SU-DHL-6 (cell line): ENCODE measurements around the gene FBN3.

Experiments
- H2AFZ ChIP-seq: fragments of 200-600 bp; sonication (generic); 2 replicates; pipeline ENCODE4 v1.6.1; 2014; ENCODE audit warnings: low read depth, mild to moderate bottlenecking, moderate library complexity, mixed read lengths, antibody characterized with exemption, low read length; ENCODE audit not compliant: severe bottlenecking
- H3F3A ChIP-seq: fragments of 200-600 bp; shearing (Covaris generic); 2 replicates; pipeline ENCODE4 v1.6.0; 2016; ENCODE audit warnings: antibody characterized with exemption, mild to moderate bottlenecking; ENCODE audit not compliant: insufficient read depth
- H3K27ac ChIP-seq: fragments of 200-600 bp; sonication (generic); 2 replicates; pipeline ENCODE4 v1.5.1; 2016; ENCODE audit warnings: low read depth, mild to moderate bottlenecking, low read length, moderate library complexity, mixed read lengths
- H3K27me3 ChIP-seq: fragments of 200-600 bp; sonication (generic), shearing (Covaris generic); 2 replicates; pipeline ENCODE4 v1.6.0; 2014; ENCODE audit warnings: mild to moderate bottlenecking, low read length
- H3K36me3 ChIP-seq: fragments of 200-600 bp; sonication (generic); 2 replicates; pipeline ENCODE4 v1.6.1; 2014; ENCODE audit warnings: mild to moderate bottlenecking, low read length, mixed read lengths
- H3K4me2 ChIP-seq: fragments of 300-600, 200-600 bp; shearing (Covaris generic), sonication (generic); 2 replicates; pipeline ENCODE4 v1.6.0; 2014; ENCODE audit warnings: low read length, low read depth, mild to moderate bottlenecking; ENCODE audit not compliant: poor library complexity, severe bottlenecking
- H3K4me3 ChIP-seq: fragments of 200-600 bp; sonication (generic); 2 replicates; pipeline ENCODE4 v1.5.1; 2014; ENCODE audit warnings: antibody characterized with exemption, low read length, mild to moderate bottlenecking, mixed read lengths; ENCODE audit not compliant: insufficient read depth, poor library complexity, severe bottlenecking
- H3K79me2 ChIP-seq: fragments of 200-600 bp; sonication (generic); 2 replicates; pipeline ENCODE4 v1.6.1; 2014; ENCODE audit warnings: mild to moderate bottlenecking, low read length, moderate library complexity; ENCODE audit not compliant: insufficient read depth
- H3K9ac ChIP-seq: fragments of 200-600 bp; sonication (generic); 2 replicates; pipeline ENCODE4 v1.7.0; 2014; ENCODE audit warnings: mild to moderate bottlenecking, low read length
- H3K9me2 ChIP-seq: fragments of 200-600 bp; sonication (generic); replicated peaks from 2 replicates; pipeline ENCODE4 v1.6.1; 2014; ENCODE audit warnings: low read length; ENCODE audit not compliant: insufficient read depth
- H3K9me3 ChIP-seq: fragments of 200-600 bp; sonication (generic); 2 replicates; pipeline ENCODE4 v1.6.1; 2014; ENCODE audit warnings: low read length, mixed read lengths; ENCODE audit not compliant: insufficient read depth
- H4K20me1 ChIP-seq: fragments of 200-600 bp; sonication (generic); 2 replicates; pipeline ENCODE4 v1.6.1; 2014; ENCODE audit warnings: low read depth, mild to moderate bottlenecking, antibody characterized with exemption, low read length, moderate library complexity, mixed read lengths
- CTCF ChIP-seq: fragments of 200-600 bp; sonication (generic); IDR thresholded peaks from one replicate; pipeline ENCODE4 v1.5.1; 2017; ENCODE audit warnings: antibody characterized with exemption, mild to moderate bottlenecking, low read length, moderate library complexity; ENCODE audit not compliant: insufficient read depth, poor library complexity, severe bottlenecking
- EZH2phosphoT487 ChIP-seq: fragments of 200-600 bp; sonication (generic), shearing (Covaris generic); conservative IDR thresholded peaks from 2 replicates; pipeline ENCODE4 v1.6.1; 2018; ENCODE audit warnings: mild to moderate bottlenecking, antibody characterized with exemption, low read length, moderate library complexity, mixed read lengths

FBN3 gene

GRCh38 chr19:8117991-8118390 is 31.4 kb downstream of the FBN3 start:
- Histone ChIP-seq H3K27ac (no peak overlapping the region), H3K4me2 (no peak overlapping the region), H4K20me1 (no peaks in the 10 kb centered on the region), H3K9me3 (no peaks in the 10 kb centered on the region), H3K4me3 (no peak overlapping the region), H3K79me2 (no peaks in the 10 kb centered on the region), H2AFZ (no peak overlapping the region), H3K36me3 (no peaks in the 10 kb centered on the region), H3K9me2 (no peaks in the 10 kb centered on the region), H3F3A (no peaks in the 10 kb centered on the region), H3K27me3 (no peaks in the 10 kb centered on the region), H3K9ac (no peak overlapping the region)
- TF ChIP-seq CTCF (no peak), EZH2phosphoT487 (no peak)

DNA sequence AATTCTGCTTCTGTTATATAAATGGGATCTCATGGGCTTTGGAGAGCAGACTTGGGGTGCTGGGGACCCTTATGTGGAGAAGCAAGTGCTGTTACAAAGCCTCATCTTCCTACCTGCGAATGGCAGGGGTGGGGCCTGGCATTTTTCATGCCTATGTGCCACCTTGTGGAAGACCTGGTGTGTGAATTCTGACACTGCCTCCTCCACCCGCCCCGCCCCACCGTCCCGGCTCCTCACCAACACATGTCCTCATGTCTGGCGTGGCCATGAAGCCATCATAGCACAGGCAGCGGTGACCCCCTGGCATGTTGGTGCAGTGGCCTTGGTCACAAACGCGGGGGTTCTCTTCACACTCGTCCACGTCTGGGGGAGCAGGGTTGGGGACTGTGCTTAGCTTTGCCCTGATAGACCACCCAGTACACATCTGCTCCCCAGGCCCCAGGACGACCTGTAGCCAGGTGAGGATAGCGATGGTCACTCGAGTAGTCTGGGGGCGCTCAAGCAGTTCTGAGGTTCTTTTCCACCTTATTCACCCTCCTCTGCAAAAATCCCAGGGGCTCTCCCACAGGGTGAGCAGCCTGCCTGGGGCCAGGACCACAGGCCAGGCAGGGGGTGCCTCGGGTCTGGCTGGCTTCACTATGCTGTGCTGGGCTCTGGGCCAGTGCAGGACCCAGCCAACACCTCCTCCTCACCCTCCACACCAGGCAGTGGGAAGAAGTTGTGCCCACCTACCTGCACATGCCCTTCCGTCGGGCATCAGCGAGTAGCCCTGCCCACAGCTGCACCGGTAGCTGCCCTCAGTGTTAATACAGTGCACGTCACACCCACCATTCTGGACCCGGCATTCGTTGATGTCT is 32.7 kb downstream of the FBN3 start:
- Histone ChIP-seq H3K9me2 (no peaks in the 10 kb centered on the region), H3K36me3 (no peaks in the 10 kb centered on the region), H3K27me3 (no peaks in the 10 kb centered on the region), H2AFZ (no peak overlapping the region), H4K20me1 (no peaks in the 10 kb centered on the region), H3K4me2 (no peak overlapping the region), H3F3A (no peaks in the 10 kb centered on the region), H3K79me2 (no peaks in the 10 kb centered on the region), H3K9ac (no peak overlapping the region), H3K27ac (no peak overlapping the region), H3K9me3 (no peaks in the 10 kb centered on the region), H3K4me3 (no peak overlapping the region)
- TF ChIP-seq CTCF (no peak), EZH2phosphoT487 (no peak)

DNA sequence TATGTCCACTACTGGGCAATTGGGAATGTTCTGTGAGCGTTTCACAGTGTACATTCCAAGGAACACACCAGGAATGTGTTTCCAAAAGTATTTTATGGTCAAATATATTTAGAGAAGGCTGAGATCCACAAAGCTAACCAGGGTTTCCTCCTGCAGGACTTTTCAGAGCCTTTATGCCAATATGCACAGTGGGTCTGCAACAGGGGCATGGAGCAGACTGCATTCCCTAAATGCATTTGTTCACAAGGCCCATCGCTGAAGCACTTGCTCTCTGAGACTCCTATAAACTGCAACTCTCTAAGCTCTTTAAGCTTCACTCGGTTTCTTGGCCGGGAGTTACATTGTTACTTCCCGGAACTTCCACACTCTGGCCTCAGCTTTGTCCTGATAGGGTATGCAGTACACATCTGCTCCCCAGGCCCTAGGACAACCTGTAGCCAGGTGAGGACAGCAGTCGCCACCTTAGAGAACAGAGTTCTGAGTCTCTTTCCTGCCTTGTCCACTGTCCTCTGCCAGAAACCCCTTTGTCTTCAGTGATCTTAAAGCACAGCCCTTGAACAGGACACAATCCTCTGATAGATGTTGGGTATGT is 33.5 kb downstream of the FBN3 start:
- no peak overlapping the region for H3K9ac ChIP-seq
- no peaks in the 10 kb centered on the region for H4K20me1 ChIP-seq
- TF ChIP-seq EZH2phosphoT487 (no peak), CTCF (no peak)
- no peaks in the 10 kb centered on the region for H3K9me3 ChIP-seq
- no peak overlapping the region for H3K4me2 ChIP-seq
- no peak overlapping the region for H3K27ac ChIP-seq
- H3K4me3 ChIP-seq: no peak overlapping the region
- no peaks in the 10 kb centered on the region for H3K79me2 ChIP-seq
- no peaks in the 10 kb centered on the region for H3K27me3 ChIP-seq
- no peak overlapping the region for H2AFZ ChIP-seq
- no peaks in the 10 kb centered on the region for H3K36me3 ChIP-seq
- H3K9me2 ChIP-seq: no peaks in the 10 kb centered on the region
- no peaks in the 10 kb centered on the region for H3F3A ChIP-seq
